Fibroblast of mammary gland (primary cell): ENCODE measurements around the gene SLBP.

Experiments
- DNase-seq: peaks from one replicate; pipeline ENCODE4 v3.0.0-alpha.2; 2010; ENCODE audit warnings: low read depth
- H3K4me3 ChIP-seq: 2 replicates; pipeline ENCODE4 v1.5.1; 2011; ENCODE audit warnings: low read depth, mild to moderate bottlenecking, low read length, moderate library complexity; ENCODE audit not compliant: control insufficient read depth
- CTCF ChIP-seq: conservative IDR thresholded peaks from 2 replicates; pipeline ENCODE4 v1.5.1; 2011; ENCODE audit warnings: low read depth, low read length, inconsistent platforms; ENCODE audit not compliant: control insufficient read depth, insufficient read depth

Gene SLBP

GRCh38 chr4:1757836-1758235 is 45.7 kb upstream of the SLBP start:
- no peak for DNase-seq
- H3K4me3 ChIP-seq = no peak overlapping the region
- no peak for TF ChIP-seq CTCF

GRCh38 chr4:1756893-1757779 is 45.0 kb upstream of the SLBP start:
- no peak for TF ChIP-seq CTCF
- DNase-seq = no peak
- H3K4me3 ChIP-seq = no peak overlapping the region

- TF ChIP-seq CTCF = no peak
- H3K4me3 ChIP-seq = no peak overlapping the region
- DNase-seq = no peak
These were observed 44.0 kb upstream of the SLBP start for GRCh38 chr4:1756079-1756478.

GRCh38 chr4:1755297-1755696 is 43.2 kb upstream of the SLBP start:
- no peak for DNase-seq
- H3K4me3 ChIP-seq = no peak overlapping the region
- TF ChIP-seq CTCF = no peak

- H3K4me3 ChIP-seq = no peak overlapping the region
- no peak for DNase-seq
- no peak for TF ChIP-seq CTCF
These were observed 42.2 kb upstream of the SLBP start for GRCh38 chr4:1754336-1754735.

- H3K4me3 ChIP-seq = no peak overlapping the region
- no peak for DNase-seq
- no peak for TF ChIP-seq CTCF
These were observed 41.7 kb upstream of the SLBP start for GRCh38 chr4:1753697-1754311.
